Measurements from ENCODE around the gene TMEM31.
"Not testable (repeated sequence)": the region's sequence is repeated elsewhere in the genome, so short reads cannot be mapped to it uniquely, and the experiment has no call there.

The TMEM31 gene

DNA sequence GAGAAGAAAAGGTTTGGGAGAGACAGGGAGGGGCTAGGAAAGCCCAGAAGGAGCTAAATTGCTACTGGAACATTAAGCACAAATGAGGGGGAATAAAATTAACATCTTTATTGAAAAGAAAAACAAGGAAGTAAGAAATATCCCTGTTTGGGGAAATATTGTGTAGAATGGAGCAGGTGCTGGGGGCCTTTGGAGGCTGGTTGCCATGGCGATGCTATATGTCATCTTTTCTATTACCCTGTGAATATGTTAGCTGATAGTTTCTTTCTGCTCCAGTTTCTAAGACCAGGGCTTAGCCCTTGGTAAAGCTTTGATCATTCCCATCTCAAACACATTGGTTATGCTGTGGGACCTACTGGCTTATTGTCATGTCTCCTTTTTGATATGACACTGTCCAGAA is 28.7 kb downstream of the TMEM31 start:
- Mint-ChIP-seq H3K36me3 (ENCODE audit: low read depth) (no peaks in the 10 kb centered on the region), H3K27ac (no peak overlapping the region), H3K9me3 (no peaks in the 10 kb centered on the region), H3K4me1 (ENCODE audit: low read depth) (no peaks in the 10 kb centered on the region), H3K27me3 (peaks cover 22% of the 10 kb centered on the region), H3K4me3 (no peak overlapping the region)
- no peak for DNase-seq

DNA sequence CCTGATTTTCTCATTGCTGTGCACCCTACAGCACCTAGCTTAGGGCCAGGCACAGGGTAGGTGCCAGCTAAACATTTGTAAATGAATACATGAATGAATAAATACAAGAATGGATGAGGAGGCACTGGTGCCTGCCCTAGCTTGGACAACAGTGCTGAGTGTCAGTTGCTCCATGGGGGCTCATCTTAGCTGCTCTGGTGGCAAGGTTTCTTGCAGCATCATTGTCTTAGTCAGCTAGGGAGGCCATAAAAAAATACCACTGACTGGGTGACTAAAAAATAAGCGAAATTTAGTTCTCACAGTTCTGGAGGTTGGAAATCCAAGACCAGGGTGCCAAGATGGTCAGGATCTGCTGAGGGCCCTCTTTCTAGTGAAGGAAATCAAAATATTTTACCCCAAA is 31.2 kb downstream of the TMEM31 start:
- no peak overlapping the region for H3K27ac Mint-ChIP-seq
- DNase-seq, result no peak
- H3K36me3 Mint-ChIP-seq (ENCODE audit: low read depth), result no peaks in the 10 kb centered on the region
- H3K27me3 Mint-ChIP-seq, result peaks cover 34% of the 10 kb centered on the region
- no peak overlapping the region for H3K4me3 Mint-ChIP-seq
- no peaks in the 10 kb centered on the region for H3K9me3 Mint-ChIP-seq
- no peaks in the 10 kb centered on the region for H3K4me1 Mint-ChIP-seq (ENCODE audit: low read depth)

DNA sequence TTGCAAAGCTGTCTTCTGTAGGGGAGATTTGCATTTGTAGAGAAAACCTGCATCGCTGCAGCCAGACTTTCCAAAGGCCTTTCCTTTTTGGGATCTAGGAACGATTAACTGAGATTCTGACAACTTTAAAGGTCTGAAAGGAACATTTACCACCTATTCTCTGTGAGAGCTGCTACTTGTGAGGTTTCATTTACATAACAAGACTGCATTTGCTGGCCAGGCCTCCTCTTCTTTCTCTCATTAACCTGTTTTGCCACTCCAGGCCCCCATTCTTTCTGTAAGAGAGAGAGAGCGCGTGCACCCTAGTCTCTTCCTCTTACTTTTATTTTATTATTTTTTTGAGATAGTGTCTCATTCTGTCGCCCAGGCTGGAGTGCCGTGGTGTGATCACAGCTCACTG is 31.6 kb downstream of the TMEM31 start:
- no peak for DNase-seq
- Mint-ChIP-seq H3K9me3 (no peaks in the 10 kb centered on the region), H3K36me3 (ENCODE audit: low read depth) (no peaks in the 10 kb centered on the region), H3K4me3 (no peak overlapping the region), H3K27ac (no peak overlapping the region), H3K4me1 (ENCODE audit: low read depth) (no peaks in the 10 kb centered on the region), H3K27me3 (peaks cover 38% of the 10 kb centered on the region)

DNA sequence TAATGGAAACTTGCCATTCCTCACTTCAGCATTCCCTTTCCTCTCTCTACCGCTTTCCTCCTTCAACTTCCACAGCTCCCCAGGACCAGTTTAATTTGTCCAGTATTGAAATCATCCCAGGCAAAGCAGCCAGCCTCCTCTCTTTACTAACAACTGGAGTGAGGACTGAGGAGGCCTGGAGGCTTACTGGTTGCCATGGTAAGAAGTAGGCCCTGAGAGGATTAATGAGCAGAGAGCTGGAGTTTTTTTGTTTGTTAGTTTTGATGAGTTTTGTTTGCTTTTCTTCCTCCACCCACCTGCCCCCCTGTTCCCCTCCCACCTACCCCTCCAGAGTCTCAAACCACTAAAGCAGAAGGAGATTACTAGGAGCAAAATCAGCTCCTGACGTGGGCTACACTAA is 36.5 kb downstream of the TMEM31 start:
- Mint-ChIP-seq H3K36me3 (ENCODE audit: low read depth) (no peaks in the 10 kb centered on the region), H3K27me3 (peaks cover 34% of the 10 kb centered on the region), H3K4me1 (ENCODE audit: low read depth) (no peaks in the 10 kb centered on the region), H3K9me3 (no peaks in the 10 kb centered on the region), H3K27ac (no peak overlapping the region), H3K4me3 (no peak overlapping the region)
- DNase-seq, result no peak

DNA sequence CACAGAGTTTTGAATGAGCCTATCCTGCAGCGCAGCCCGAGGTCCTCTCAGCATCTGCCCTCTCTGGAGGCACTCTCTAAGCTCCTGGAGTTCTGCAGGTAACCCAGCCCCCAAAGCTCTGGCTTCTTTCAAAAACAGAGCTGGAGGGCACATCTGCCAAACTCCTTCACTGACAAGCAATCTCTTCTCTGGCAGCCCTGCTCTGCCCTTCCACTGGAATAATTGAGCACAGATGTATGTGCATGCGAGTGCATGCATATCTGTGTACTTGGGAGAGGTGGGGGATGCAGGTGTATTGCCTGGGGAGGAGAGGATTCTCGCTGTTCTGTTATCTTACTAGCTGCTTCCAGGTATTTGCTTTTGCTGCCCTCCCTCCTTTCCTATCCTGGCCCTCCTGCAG is 43.7 kb downstream of the TMEM31 start:
- no peak overlapping the region for H3K4me3 Mint-ChIP-seq
- peaks cover 1% of the 10 kb centered on the region for H3K4me1 Mint-ChIP-seq (ENCODE audit: low read depth)
- H3K27ac Mint-ChIP-seq, result no peak overlapping the region
- H3K9me3 Mint-ChIP-seq, result peaks cover 3% of the 10 kb centered on the region
- H3K36me3 Mint-ChIP-seq (ENCODE audit: low read depth), result no peaks in the 10 kb centered on the region
- no peak for DNase-seq
- peaks cover 11% of the 10 kb centered on the region for H3K27me3 Mint-ChIP-seq

DNA sequence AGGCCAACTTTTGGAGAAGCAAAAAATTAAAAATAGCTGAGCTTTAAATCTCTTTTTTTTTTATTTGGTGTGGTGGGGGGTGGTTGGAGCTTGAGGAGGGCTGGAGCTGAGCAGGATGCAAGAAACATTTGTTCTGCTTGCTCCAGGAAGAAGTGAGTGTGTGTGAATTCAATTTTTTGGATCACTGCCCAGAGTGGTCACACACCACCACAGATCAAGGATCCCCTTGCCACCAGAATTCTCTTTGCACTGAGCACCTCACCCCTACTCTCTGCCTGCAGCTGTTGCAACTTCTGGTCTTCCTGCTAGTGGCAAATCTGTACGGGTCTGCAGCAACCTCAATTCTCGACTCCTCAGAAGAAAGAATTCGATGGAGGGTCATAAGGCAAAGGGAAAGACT is 46.0 kb downstream of the TMEM31 start:
- Mint-ChIP-seq H3K4me3 (no peak overlapping the region), H3K36me3 (ENCODE audit: low read depth) (no peaks in the 10 kb centered on the region), H3K9me3 (peaks cover 3% of the 10 kb centered on the region), H3K4me1 (ENCODE audit: low read depth) (peaks cover 1% of the 10 kb centered on the region), H3K27me3 (peaks cover 11% of the 10 kb centered on the region), H3K27ac (no peak overlapping the region)
- no peak for DNase-seq

DNA sequence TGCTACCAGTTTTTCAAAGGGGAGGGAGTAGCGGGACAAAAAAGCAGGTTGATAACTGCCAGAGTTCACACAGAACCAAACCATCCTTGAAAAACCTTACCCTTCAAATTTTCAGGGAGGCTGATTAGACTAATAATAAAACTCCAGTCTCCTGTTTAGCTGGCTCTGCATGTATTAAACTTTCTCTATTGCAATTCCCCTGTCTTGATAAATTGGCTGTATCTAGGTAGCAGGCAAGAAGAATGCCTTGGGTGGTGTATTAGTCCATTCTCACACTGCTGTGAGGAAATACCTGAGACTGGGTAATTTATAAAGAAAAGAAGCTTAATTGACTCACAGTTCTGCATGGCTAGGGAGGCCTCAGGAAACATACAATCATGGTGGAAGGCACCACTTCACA is 47.8 kb downstream of the TMEM31 start:
- Mint-ChIP-seq H3K4me1 (ENCODE audit: low read depth) (peaks cover 1% of the 10 kb centered on the region), H3K27me3 (peaks cover 18% of the 10 kb centered on the region), H3K4me3 (no peak overlapping the region), H3K9me3 (peaks cover 3% of the 10 kb centered on the region), H3K27ac (no peak overlapping the region), H3K36me3 (ENCODE audit: low read depth) (no peaks in the 10 kb centered on the region)
- DNase-seq, result no peak

DNA sequence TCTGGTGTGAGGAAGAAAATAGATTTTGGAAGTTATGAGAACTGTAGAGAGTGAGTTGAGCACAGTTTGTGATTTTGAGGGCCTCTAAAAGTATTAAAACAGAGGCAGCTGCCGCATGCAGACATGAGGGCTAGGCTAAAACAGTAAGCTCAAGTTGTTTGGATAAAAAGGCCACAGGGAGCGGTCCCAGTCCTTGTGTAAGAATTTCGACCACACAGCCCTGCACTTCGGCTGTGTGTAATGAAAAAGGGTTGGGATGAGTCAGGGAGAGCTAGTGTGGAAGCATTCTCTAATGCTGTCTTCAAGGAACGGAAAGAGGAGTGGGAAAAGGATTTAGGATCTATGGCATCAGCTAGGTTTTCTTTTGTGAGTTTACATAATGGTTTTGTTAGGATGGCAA is 52.8 kb downstream of the TMEM31 start:
- not testable (repeated sequence) for DNase-seq; H3K4me1 Mint-ChIP-seq (ENCODE audit: low read depth); H3K36me3 Mint-ChIP-seq (ENCODE audit: low read depth); H3K27ac Mint-ChIP-seq; H3K4me3 Mint-ChIP-seq; H3K9me3 Mint-ChIP-seq
- H3K27me3 Mint-ChIP-seq, result peaks cover 21% of the 10 kb centered on the region

Data from activated T-cell treated with anti-CD3 and anti-CD28 coated beads, Interleukin-2, amount 50 U/mL, for 24 hours (primary cell).